ENCODE measurements around the gene GRAMD1C. TPM values are rescaled to one million over a fixed set of nuclear protein-coding genes. Genes with fewer than 3 reads are reported as not detected.

Gene GRAMD1C
- total and polyA plus RNA-seq, 7 donors = 0.20 to 0.81 (median 0.53) TPM

DNA sequence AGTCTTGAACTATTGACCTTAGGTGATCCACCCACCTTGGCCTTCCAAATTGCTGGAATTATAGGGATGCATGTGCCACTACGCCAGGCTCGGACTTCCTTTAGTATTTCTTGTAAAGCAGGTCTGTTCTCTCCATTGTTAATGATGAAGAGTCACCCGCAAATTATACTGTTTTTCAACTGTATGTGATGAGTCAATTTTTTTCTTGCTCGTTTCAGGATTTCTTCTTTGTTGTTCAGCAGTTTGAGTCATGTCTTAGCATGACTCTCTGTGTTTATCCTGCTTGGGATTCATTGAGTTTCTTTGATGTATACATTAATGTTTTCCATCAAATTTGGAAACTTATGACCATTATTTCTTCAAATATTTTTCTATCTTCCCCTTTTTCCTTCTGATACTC is 28.9 kb downstream of the GRAMD1C start:
- Histone ChIP-seq H3K27ac (no peak overlapping the region), H3K9me3 (no peaks in the 10 kb centered on the region), H3K4me3 (no peak overlapping the region), H3K4me1 (no peaks in the 10 kb centered on the region), H3K36me3 (ENCODE audit: insufficient read depth in 1 of 2, low read depth in 1 of 2) (no peaks in the 10 kb centered on the region), H3K27me3 (ENCODE audit: insufficient read depth in 3 of 3, low read length in 2 of 3) (no peaks in the 10 kb centered on the region)
- 77 to 91% (median 88%) methylated on average over 4 of the region's 4 CpGs for WGBS, 3 donors
- ATAC-seq (no peak), DNase-seq (no peak)
- TF ChIP-seq, protein P1, sequence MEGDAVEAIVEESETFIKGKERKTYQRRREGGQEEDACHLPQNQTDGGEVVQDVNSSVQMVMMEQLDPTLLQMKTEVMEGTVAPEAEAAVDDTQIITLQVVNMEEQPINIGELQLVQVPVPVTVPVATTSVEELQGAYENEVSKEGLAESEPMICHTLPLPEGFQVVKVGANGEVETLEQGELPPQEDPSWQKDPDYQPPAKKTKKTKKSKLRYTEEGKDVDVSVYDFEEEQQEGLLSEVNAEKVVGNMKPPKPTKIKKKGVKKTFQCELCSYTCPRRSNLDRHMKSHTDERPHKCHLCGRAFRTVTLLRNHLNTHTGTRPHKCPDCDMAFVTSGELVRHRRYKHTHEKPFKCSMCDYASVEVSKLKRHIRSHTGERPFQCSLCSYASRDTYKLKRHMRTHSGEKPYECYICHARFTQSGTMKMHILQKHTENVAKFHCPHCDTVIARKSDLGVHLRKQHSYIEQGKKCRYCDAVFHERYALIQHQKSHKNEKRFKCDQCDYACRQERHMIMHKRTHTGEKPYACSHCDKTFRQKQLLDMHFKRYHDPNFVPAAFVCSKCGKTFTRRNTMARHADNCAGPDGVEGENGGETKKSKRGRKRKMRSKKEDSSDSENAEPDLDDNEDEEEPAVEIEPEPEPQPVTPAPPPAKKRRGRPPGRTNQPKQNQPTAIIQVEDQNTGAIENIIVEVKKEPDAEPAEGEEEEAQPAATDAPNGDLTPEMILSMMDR (IDR thresholded peaks at IDR 0.05) = no peak
- intact Hi-C loops (cut with DNase I) = no loop called here

DNA sequence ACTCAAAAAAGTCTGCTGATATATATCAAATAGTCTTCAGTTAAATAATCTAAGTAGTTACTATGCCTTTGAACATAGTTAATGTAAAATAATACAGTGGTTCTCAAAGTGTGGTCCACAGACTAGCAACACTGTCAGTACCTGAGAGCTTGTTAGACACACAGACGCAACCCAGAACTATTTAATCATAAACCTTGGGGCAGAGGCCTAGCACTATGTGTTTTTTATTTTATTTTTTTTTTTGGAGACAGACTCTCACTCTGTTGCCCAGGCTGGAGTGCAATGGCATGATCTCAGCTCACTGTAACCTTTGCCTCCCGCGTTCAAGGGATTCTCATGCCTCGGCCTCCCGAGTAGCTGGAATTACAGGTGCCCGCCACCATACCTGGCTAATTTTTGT is 34.7 kb downstream of the GRAMD1C start:
- Histone ChIP-seq H3K27me3 (ENCODE audit: insufficient read depth in 3 of 3, low read length in 2 of 3) (no peaks in the 10 kb centered on the region), H3K36me3 (ENCODE audit: insufficient read depth in 1 of 2, low read depth in 1 of 2) (no peaks in the 10 kb centered on the region), H3K4me3 (no peak overlapping the region), H3K4me1 (no peaks in the 10 kb centered on the region), H3K9me3 (no peaks in the 10 kb centered on the region), H3K27ac (no peak overlapping the region)
- DNase-seq (no peak), ATAC-seq (no peak)
- TF ChIP-seq, protein P1 (IDR thresholded peaks at IDR 0.05) = no peak
- 97 to 99% (median 97%) methylated on average over 6 of the region's 6 CpGs for WGBS, 3 donors
- intact Hi-C loops (cut with DNase I) = no loop called here

DNA sequence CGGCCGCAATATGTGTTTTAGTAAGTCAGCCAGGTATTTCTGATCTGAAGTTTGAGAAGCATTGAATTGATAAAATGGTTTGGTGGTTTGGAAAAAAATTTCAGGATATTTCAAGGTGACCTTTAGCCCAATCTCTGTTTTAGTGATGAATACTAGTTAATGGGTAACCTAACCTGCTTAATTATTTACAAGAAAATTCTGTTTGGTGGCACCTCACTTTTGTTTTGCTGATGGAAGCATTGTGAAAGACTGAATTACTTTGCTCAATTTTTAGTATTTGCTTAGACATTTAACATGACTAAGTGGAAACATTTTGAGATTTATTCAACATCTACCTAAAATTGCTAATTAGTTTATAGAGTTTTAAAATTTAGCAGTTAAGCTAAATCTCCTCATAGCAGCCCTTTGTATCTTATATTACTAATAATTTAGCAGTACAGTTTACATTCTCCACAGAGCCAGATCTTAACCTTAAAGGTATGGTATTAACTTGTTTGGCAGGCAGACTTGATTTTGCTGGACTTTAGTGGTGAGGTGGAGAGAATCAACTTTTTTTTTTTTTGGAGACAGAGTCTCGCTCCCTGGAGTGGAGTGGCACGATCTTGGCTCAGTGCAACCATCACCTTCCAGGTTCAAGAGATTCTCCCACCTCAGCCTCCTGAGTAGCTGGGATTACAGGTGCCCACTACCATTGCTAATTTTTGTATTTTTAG is 35.4 kb downstream of the GRAMD1C start:
- Histone ChIP-seq H3K36me3 (ENCODE audit: insufficient read depth in 1 of 2, low read depth in 1 of 2) (no peaks in the 10 kb centered on the region), H3K4me1 (no peaks in the 10 kb centered on the region), H3K27me3 (ENCODE audit: insufficient read depth in 3 of 3, low read length in 2 of 3) (no peaks in the 10 kb centered on the region), H3K4me3 (no peak overlapping the region), H3K9me3 (no peaks in the 10 kb centered on the region), H3K27ac (no peak overlapping the region)
- 96 to 97% (median 96%) methylated on average over 4 of the region's 4 CpGs for WGBS, 3 donors
- intact Hi-C loops (cut with DNase I) = no loop called here
- TF ChIP-seq, protein P1 (IDR thresholded peaks at IDR 0.05) = no peak
- DNase-seq = no peak
- ATAC-seq = no peak

DNA sequence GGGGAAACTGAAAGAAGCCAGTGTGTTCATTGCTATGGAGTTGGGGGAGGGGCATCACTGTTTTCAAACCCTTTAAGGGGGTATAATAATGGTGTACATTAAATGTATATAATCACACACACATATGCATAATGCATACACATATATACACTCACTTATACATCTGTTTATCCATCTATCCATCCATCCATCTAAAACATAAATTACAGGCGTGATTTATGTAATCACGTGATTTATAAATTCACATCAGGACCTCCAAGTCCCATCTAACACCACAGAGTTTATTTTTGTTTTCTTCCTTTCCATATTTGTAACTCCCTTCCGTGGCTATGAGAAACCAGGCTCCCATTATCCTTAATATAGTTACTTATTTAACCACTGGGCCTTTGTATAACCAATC is 39.8 kb downstream of the GRAMD1C start:
- Histone ChIP-seq H3K4me1 (no peaks in the 10 kb centered on the region), H3K9me3 (no peaks in the 10 kb centered on the region), H3K36me3 (ENCODE audit: insufficient read depth in 1 of 2, low read depth in 1 of 2) (no peaks in the 10 kb centered on the region), H3K4me3 (no peak overlapping the region), H3K27me3 (ENCODE audit: insufficient read depth in 3 of 3, low read length in 2 of 3) (no peaks in the 10 kb centered on the region), H3K27ac (no peak overlapping the region)
- DNase-seq (no peak), ATAC-seq (no peak)
- TF ChIP-seq, protein P1 (IDR thresholded peaks at IDR 0.05) = no peak
- WGBS, 3 donors = 83 to 93% (median 88%) methylated on average over 3 of the region's 3 CpGs
- intact Hi-C loops (cut with DNase I) = no loop called here

DNA sequence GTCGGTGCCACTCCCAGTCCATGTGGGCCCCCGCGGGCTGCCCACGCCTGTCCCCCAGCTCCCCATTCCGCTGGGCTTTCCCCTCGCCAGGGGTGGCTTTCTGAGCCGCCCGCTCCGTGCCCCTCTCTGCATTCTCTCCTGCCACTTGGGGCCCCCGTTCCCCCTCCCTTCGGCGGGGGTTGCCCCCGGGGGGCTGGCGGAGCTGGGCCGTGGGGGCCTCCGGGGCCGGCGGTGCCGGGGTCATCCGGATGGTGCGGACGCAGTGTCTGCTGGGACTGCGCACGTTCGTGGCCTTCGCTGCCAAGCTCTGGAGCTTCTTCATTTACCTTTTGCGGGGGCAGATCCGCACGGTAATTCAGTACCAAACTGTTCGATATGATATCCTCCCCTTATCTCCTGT is 46.5 kb downstream of the GRAMD1C start:
- H3K36me3 ChIP-seq (ENCODE audit: insufficient read depth in 1 of 2, low read depth in 1 of 2) = no peaks in the 10 kb centered on the region
- no peaks in the 10 kb centered on the region for H3K4me1 ChIP-seq
- no peak for DNase-seq
- H3K27ac ChIP-seq = no peak overlapping the region
- H3K9me3 ChIP-seq = no peaks in the 10 kb centered on the region
- no peak for ATAC-seq
- no peaks in the 10 kb centered on the region for H3K27me3 ChIP-seq (ENCODE audit: insufficient read depth in 3 of 3, low read length in 2 of 3)
- TF ChIP-seq, protein P1 (IDR thresholded peaks at IDR 0.05) = no peak
- intact Hi-C loops (cut with DNase I) = no loop called here
- WGBS, 3 donors = 91 to 95% (median 93%) methylated on average over 20 to 30 of the region's 30 CpGs
- H3K4me3 ChIP-seq = no peak overlapping the region
